Right renal cortex interstitium (tissue), 3 donors: Measurements from ENCODE around the gene MICAL1. TPM values are rescaled to one million over a fixed set of nuclear protein-coding genes. Genes with fewer than 3 reads are reported as not detected.

ENCODE experiments used
- DNase-seq, 3 donors: peaks; one replicate each; pipeline ENCODE4 v3.0.0-alpha.2; 2013; ENCODE audit warnings: low read depth in 3 of 3, low spot score in 2 of 3
- polyA plus RNA-seq, 3 donors: library from polyadenylated mRNA; unstranded; fragments of 120-200 nt; gene quantifications; one replicate each; pipeline ENCODE4 v1.2.1, GENCODE V29; 2013; ENCODE audit not compliant: insufficient read length in 3 of 3

MICAL1 gene
- polyA plus RNA-seq, 3 donors: 20.1 to 27.7 (median 22.4) TPM

DNA sequence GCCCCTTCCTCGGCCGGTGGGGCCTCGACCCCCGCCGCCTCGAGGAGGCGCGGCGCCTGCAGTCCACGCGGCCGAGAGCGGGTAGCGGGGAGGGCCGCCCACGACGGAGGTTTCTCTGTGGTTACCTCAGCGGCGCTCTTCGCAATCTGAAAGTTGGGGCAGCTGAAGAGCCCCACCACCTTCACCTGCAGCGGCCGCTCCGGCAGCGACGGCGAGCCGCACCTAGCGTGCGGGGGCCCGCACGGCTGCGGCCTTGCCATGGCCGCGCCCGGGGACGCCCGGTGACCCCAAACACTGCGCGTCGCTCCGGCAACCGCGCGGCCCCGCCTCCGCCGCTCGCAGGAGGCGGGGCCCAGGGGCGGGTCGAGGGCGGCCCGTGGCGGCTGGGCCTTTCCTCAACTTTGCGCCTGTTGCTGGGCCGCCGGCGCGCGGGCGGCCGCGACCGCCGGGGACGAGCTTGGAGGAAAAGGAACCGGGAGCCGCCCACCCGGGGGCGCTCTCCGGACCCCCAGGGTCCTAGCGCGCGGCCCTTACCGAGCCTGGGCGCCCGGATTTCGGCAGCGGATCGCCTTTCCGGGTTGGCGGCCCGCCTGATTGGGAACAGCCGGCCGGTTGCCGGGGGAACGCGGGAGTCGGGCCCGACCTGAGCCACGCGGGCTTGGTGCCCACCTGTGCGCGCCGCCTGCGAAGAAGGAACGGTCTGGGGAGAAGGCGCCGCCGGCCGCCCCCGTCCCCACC lies 15.1 kb downstream of the MICAL1 start, which contains the start of the genes PPIL6 and SMPD2:
TSS of gene PPIL6 (minus strand) at position 298 of the 738 bp plus-strand sequence. CDS start at position 260, 38 bp downstream.
TSS of gene SMPD2 (plus strand) at position 394 of the 738 bp plus-strand sequence. CDS start 398 bp downstream, outside the sequence.
- peak; percentile 79 to 89 (median 88) for DNase-seq

GRCh38 chr6:109436041-109436440 lies 19.5 kb downstream of the MICAL1 start:
- DNase-seq: no peak

GRCh38 chr6:109434456-109434855 lies 21.1 kb downstream of the MICAL1 start:
- no peak for DNase-seq

- DNase-seq: no peak
These were observed 26.1 kb downstream of the MICAL1 start for GRCh38 chr6:109429496-109429895.

DNA sequence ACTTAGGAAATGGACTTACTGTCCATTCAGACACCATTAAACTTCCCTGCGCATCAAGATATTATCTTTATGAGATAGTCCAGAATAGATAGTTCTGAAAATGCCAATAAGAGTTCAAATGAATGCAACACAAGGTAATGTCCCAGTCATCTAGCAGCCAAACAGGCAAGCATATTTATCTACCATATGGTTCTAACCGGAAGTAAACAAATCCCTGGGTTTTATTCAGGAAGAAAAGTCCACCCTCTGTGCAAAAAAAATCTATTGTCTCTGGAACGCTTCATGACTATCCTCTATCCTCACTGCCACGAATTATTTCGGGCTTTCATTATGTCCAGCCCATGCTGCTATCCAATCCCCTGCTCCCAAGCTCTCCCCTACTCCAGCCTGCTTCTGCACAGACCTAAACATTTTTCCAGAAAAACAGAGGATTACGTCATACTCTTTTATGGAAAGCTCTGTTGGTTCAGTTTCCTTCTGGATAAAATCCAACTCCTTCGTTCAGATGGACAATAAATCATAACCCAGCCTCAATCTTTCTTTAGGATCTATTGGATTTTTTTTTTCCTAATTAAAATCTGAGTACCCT lies 26.6 kb downstream of the MICAL1 start:
- DNase-seq: peak in 1 of 3 donors; percentile 16

DNA sequence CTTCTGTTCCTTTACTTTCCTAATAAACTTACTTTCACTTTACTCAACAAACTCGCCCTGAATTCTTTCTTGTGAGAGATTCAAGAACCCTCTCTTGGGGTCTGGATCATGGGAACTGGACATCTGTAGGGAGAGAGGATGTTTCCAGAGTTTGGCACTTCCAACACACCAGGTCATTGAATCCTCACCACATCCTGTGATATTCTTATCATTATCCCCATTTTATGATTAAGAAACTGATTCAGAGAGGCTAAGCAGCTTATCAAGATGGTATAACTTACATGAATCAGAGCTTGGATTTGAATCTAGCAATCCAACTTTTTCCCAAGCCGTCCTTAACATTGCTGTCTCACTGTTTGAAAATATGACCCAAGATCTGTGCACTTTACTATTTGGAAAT lies 30.6 kb downstream of the MICAL1 start:
- DNase-seq: no peak

DNA sequence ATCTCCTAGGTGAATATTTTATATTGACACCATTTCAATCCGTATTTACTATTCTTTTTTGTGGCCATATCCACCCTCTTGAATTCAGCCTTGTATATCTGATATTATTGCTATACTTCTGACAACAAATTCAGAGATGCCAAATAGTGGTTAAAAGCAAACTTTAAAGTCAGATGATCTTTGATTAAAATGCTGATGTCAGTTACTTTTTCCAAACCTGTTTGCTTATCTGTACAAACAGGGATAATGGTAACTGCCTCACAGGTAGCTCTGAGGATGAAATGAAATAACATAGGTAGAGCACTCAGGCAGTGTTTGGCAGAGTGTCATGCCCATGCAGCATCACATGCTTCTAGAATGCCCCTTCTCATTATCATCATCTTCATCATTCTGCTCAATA lies 34.4 kb downstream of the MICAL1 start:
- no peak for DNase-seq

DNA sequence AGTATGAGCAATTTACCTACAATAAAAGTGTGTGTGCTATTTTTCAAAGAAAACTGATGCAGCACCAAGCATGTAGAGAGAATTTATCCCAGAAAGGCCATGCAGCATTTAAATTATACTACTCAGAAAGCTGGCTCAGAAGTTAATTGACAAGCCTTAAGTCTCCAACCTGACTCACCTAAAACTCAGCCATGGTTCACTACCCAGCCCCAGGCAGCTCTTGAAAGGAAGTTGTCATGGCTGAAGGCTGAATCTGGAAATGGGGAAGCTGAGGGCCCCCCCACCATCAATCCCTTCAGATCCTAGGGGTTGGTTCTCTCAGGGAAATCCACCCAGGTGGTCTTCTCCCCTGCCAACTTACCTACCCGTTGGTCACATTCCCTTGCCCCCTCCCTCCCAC lies 34.8 kb downstream of the MICAL1 start:
- no peak for DNase-seq

DNA sequence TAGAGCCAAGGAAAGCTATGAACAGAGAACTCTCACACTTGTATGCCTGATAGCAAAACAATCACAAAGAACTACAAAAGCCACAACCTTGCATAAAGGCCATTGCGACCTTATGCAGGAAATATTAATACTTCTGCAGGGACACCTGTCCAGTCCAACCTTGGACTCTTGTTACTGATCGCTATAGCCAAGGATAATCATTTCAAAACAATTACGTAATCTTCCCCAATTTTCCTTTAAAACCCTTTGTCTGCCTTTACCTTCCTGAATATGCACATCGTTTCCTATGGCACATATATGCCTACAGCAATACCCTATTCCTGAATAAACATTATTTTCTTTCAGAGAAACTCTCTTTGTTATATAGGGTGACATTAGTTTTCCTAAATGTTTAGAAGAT lies 37.9 kb downstream of the MICAL1 start:
- no peak for DNase-seq

- DNase-seq: no peak
These were observed 44.5 kb downstream of the MICAL1 start for GRCh38 chr6:109411034-109411433.

DNA sequence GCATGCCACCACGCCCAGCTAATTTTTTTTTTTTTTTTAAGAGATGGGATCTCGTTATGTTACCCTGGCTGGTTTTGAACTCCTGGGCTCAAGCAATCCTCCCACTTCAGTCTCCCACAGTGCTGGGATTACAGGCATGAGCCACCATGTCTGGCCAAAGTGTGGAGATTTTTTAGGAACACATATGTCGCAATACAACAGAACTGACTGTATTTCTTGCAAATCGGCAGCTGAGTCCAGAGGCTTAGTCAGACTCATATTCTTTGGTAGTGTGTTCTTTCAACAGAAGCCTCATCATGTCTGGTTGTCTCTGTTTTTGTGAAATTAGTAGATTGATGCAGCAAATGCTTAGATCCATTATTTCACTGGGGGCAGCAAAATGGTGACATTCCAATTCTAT lies 49.4 kb downstream of the MICAL1 start:
- DNase-seq: no peak

DNA sequence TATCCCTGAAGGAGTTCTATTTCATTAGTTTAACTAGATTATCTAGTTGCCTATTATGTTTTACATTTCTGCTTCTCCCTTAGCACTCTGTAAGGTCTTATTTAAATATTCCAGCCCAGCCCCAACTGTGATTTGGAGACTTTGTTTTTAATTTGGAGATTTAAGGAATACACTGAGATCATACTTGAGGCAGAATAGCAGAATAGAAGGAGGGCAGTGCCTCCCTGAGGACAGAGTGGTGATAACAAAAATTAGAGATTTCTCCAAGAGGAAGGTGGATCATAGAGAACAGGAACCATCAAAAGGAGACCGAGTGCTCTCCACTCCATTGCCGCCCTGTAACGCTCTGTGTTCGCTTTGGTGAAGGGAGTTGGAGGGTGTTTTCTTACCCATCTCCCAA lies 58.6 kb downstream of the MICAL1 start:
- no peak for DNase-seq

GRCh38 chr6:109396046-109396718 lies 59.4 kb downstream of the MICAL1 start:
- DNase-seq: no peak

Other genes with a start within 250 kb of the MICAL1 start
- 100 to 1,000 TPM; 537 to 547 (median 545) TPM for gene CD164, start 73.3 kb downstream of the MICAL1 start, polyA plus RNA-seq
- gene PPIL6, start 15.1 kb downstream of the MICAL1 start, polyA plus RNA-seq: 10 to 100 TPM; 19.6 to 21.3 (median 19.9) TPM
- gene SMPD2, start 15.0 kb downstream of the MICAL1 start, polyA plus RNA-seq: 10 to 100 TPM; 13.9 to 16.5 (median 16.2) TPM
- gene ZBTB24, start 27.4 kb upstream of the MICAL1 start, polyA plus RNA-seq: 10 to 100 TPM; 14.7 to 15.3 (median 15.2) TPM
- 10 to 100 TPM; 11.2 to 14.9 (median 11.8) TPM for gene AK9, start 235.4 kb upstream of the MICAL1 start, polyA plus RNA-seq
- 10 to 100 TPM; 25.6 to 26.7 (median 25.8) TPM for gene FIG4, start 235.5 kb upstream of the MICAL1 start, polyA plus RNA-seq